Right cardiac atrium (tissue), 5 donors: ENCODE data around the gene SLC47A2. TPM values are rescaled to one million over a fixed set of nuclear protein-coding genes. Genes with fewer than 3 reads are reported as not detected.

Experiments used
- ATAC-seq, 2 donors: fragments of 200-7000 bp; cut with Tn5 transposase; one replicate each; pipeline versions ENCODE4 v1.8.0 to v1.9.1; 2020; ENCODE audit warnings: moderate library complexity in 2 of 2, mild to moderate bottlenecking in 1 of 2
- DNase-seq, 3 donors: peaks; one replicate each; pipeline ENCODE4 v3.0.0-alpha.2; 2020
- H3K27ac ChIP-seq: one replicate; pipeline ENCODE4 v1.5.1; 2013; ENCODE audit warnings: mild to moderate bottlenecking, low read length, control low read depth, moderate library complexity
- H3K27me3 ChIP-seq: one replicate; pipeline ENCODE4 v1.6.1; 2013; ENCODE audit not compliant: control insufficient read depth, insufficient read depth
- H3K4me1 ChIP-seq: one replicate; pipeline ENCODE4 v1.6.1; 2013; ENCODE audit warnings: low read length; ENCODE audit not compliant: control insufficient read depth, insufficient read depth
- H3K4me3 ChIP-seq: one replicate; pipeline ENCODE4 v1.5.1; 2013; ENCODE audit warnings: low read length, control low read depth
- H3K9me3 ChIP-seq: one replicate; pipeline ENCODE4 v1.6.1; 2013; ENCODE audit warnings: low read length; ENCODE audit not compliant: control insufficient read depth
- WGBS: extraction: QIAGEN DNeasy Blood & Tissue Kit; methylation state at CpG from one replicate; pipeline ENCODE4 v1.1.7; 2013; 5-methylcytosine and 5-hydroxymethylcytosine counted together
- intact Hi-C, 4 donors: fragments of 100-400 bp; cut with DNase I; formaldehyde crosslinking; loops; one replicate each; pipeline versions ENCODE4 v1.11.0 to v1.14.0; 2022 to 2023
- polyA plus RNA-seq: library from polyadenylated mRNA; stranded (reverse); fragments of 200-250 nt; gene quantifications from one replicate; pipeline ENCODE4 v1.2.3, GENCODE V29; 2013
- total RNA-seq, 4 donors: library from RNA; stranded (reverse); fragmentation: NEBNext Ultra II Directional; extraction: Animal tissue kit (Norgen Biotek cat#: 25700); gene quantifications; one replicate each; pipeline ENCODE4 v1.2.1, GENCODE V29; 2021
- donor health status: healthy with polysubstance abuse.
- donor health status: DM: no; HTN: yes; CAD: no.
- donor health status: DM: no; HTN: no; CAD: no.
- donor health status: DM: no; HTN: yes; CAD: no; lungs with severe emphysema.
- donor health status: DM: yes; HTN: yes; CAD: no.

The SLC47A2 gene
- total and polyA plus RNA-seq, 5 donors, result not detected

- H3K4me1 ChIP-seq, result no peaks in the 10 kb centered on the region
- H3K9me3 ChIP-seq, result no peaks in the 10 kb centered on the region
- WGBS, result 93% methylated on average over 27 of the region's 27 CpGs
- no peaks in the 10 kb centered on the region for H3K27me3 ChIP-seq
- intact Hi-C loops, result no loop called here
- no peak overlapping the region for H3K27ac ChIP-seq
- ATAC-seq (no peak), DNase-seq (no peak)
- H3K4me3 ChIP-seq, result no peak overlapping the region
Measured at GRCh38 chr17:19714542-19715411, 1.6 kb downstream of the SLC47A2 start.

DNA sequence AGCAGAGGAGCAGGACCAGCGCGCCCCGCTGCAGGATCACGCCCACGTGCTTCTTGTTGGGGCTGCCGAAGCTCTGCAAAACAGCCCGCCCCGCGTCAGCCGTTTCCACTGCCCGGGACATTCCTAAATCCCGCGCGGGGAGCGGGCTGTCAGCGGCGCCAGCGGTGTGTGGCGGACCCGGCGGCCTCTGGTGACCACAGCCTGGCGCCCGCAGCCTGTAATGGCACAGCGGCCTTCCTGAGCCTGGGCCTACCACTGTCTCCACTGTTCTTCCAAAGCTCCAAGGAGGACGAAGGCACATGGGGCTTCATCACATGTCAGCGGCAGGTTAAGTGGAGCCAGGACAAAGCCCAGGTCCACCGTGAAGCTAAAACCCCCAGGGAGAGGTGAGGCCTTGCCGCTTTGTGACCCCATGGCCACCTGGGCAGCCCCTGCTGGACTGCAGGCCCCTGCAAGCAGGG is 2.5 kb downstream of the SLC47A2 start:
- DNase-seq (no peak), ATAC-seq (no peak)
- no peak overlapping the region for H3K4me3 ChIP-seq
- H3K27ac ChIP-seq, result no peak overlapping the region
- no peaks in the 10 kb centered on the region for H3K4me1 ChIP-seq
- no peaks in the 10 kb centered on the region for H3K9me3 ChIP-seq
- intact Hi-C loops, result no loop called here
- no peaks in the 10 kb centered on the region for H3K27me3 ChIP-seq
- WGBS, result 91% methylated on average over 28 of the region's 28 CpGs

DNA sequence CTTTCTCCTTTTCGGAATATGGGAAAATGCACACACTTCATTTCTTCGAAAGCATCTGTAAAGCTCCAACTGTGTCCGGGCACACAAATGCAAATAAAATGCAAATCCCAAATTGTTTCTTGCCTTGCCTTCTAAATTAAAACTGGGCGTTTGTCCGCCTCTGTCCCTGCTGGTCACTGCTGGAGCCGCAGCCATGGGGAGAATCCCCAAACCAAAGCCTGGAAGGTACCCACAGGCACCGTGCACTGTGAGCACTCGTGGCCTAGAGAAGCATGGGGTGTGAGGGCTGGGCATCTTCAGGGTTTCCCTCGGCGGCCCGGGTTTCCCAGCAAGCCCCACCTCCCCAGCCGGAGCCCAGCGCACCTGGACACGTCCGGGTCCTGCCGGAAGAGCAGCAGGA is 2.9 kb downstream of the SLC47A2 start:
- no peak overlapping the region for H3K27ac ChIP-seq
- H3K4me1 ChIP-seq, result no peaks in the 10 kb centered on the region
- DNase-seq (no peak), ATAC-seq (no peak)
- H3K4me3 ChIP-seq, result no peak overlapping the region
- 84% methylated on average over 16 of the region's 16 CpGs for WGBS
- no peaks in the 10 kb centered on the region for H3K27me3 ChIP-seq
- H3K9me3 ChIP-seq, result no peaks in the 10 kb centered on the region
- intact Hi-C loops, result no loop called here

DNA sequence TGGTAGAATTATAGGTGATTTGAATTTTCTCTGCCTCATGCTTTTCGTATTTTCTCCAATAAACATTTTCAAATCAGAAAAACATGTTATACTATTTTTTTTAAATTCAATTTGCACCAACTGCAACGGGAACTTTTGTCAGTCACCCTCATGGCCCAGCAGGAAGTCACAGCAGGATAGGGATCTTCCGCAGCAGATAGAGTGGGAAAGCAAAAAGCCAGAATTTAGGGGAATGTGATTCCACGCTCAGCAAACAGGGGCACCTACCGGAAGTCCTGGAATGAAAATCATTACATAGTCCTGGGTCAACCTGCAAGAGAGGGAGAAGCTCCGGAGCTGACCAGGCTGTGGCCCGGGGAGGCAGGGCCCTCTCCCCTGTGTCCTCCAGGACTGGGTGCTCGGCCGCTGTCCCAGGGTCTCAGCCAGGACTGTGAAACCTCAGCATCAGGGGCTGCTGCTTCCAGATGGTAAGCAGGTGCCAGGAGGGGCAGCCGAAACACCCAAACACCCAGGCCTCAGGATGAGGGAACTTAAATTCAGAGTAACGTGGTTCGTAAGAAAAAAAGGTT is 3.9 kb downstream of the SLC47A2 start:
- DNase-seq (no peak), ATAC-seq (no peak)
- Histone ChIP-seq H3K9me3 (no peaks in the 10 kb centered on the region), H3K27ac (no peak overlapping the region), H3K27me3 (no peaks in the 10 kb centered on the region), H3K4me3 (no peak overlapping the region), H3K4me1 (no peaks in the 10 kb centered on the region)
- 79% methylated on average over 12 of the region's 12 CpGs for WGBS
- intact Hi-C loops, result no loop called here

DNA sequence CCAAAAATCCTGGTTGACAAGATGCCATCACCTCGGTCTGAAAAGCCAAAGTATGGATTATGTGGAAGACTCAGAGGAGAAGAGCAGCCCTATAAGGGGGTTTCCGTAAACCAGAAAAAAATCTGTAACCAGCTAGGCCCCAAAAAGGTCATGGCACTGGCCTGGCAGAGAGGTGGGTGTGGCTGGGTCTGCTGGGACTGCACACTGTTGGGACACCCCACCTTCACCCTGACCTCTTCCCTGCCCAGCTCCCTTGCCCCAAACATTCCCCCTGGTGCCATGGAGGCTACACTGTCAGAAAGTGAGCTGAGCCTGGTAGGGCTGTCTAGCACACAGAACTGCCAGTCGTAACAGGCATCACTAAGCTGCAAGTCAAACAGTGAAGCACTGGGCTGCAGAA is 6.5 kb downstream of the SLC47A2 start:
- intact Hi-C loops, result no loop called here
- WGBS, result 91% methylated on average over 3 of the region's 3 CpGs

DNA sequence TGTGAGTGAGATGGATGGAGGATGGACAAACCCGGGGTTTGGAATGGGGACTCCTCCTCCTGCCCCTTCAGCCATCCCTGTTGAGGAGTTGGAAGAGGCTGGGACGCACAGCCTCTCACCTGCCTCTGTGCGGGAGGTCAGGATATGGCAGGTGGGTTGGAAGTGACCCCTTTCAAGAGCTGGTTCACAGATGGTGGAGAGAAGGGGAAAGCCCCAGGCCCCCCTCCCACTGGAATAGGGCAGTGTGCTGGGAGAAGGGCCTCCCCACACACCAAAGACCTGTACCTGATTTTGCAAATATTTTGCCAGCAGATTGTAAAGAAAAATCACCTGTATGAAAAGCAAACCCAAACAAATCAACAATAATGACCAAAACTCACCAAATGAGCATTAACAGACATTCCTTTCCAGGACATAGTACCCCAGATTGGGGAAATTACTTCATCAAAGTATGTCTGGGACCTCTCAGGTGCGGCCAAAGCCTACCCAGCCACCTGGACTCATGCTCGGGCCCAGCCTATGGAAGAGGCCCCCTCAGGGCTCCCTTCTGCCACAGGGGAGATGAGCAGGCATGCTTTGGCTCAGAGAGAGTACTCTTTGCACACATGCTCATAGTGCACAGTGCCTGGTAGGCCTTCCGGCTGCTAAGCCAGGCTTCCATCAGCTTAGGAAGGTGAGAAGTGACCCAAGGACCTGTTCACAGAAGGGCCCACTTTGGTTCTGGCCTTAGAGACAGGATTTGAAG is 7.8 kb downstream of the SLC47A2 start:
- intact Hi-C loops, result no loop called here

More for the DNA sequence above, 6.5 kb downstream of the SLC47A2 start:
- no peaks in the 10 kb centered on the region for H3K9me3 ChIP-seq
- ATAC-seq (no peak), DNase-seq (no peak)
- H3K4me3 ChIP-seq, result no peak overlapping the region
- no peak overlapping the region for H3K27ac ChIP-seq
- H3K27me3 ChIP-seq, result no peaks in the 10 kb centered on the region
- H3K4me1 ChIP-seq, result no peaks in the 10 kb centered on the region

DNA sequence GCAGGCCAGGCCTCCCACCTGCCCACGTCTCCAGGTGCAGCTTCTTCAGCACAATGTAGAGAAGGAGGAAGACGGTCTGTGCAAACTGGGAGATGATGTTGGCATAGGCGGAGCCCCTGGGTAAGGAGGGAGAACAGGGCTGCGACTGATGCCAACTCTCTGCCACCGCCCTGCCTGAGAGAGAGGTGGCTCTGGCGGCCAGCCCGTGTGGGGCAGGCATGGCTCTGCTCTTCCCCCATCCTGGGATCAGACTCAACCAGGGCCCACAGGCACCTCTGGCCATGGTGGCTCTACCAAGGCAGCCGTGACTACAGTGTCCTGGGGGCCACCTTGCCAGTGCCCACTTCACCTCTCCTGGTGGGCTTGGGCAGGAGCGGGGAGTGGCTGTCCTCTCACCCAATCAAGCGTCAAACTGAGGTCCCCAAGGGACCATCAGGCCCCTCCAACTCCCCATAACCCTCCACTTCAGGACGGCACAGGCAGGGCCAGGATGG is 8.6 kb downstream of the SLC47A2 start:
- DNase-seq (peak in 2 of 3 donors; percentile 66 to 72), ATAC-seq (peak; percentile 61 to 66)
- WGBS, result 79% methylated on average over 11 of the region's 11 CpGs

More for the DNA sequence above, 7.8 kb downstream of the SLC47A2 start:
- no peaks in the 10 kb centered on the region for H3K4me1 ChIP-seq
- 86% methylated on average over 6 of the region's 6 CpGs for WGBS
- no peak overlapping the region for H3K4me3 ChIP-seq
- DNase-seq (peak in 1 of 3 donors; percentile 15), ATAC-seq (no peak)
- H3K27me3 ChIP-seq, result no peaks in the 10 kb centered on the region
- no peak overlapping the region for H3K27ac ChIP-seq
- no peaks in the 10 kb centered on the region for H3K9me3 ChIP-seq

DNA sequence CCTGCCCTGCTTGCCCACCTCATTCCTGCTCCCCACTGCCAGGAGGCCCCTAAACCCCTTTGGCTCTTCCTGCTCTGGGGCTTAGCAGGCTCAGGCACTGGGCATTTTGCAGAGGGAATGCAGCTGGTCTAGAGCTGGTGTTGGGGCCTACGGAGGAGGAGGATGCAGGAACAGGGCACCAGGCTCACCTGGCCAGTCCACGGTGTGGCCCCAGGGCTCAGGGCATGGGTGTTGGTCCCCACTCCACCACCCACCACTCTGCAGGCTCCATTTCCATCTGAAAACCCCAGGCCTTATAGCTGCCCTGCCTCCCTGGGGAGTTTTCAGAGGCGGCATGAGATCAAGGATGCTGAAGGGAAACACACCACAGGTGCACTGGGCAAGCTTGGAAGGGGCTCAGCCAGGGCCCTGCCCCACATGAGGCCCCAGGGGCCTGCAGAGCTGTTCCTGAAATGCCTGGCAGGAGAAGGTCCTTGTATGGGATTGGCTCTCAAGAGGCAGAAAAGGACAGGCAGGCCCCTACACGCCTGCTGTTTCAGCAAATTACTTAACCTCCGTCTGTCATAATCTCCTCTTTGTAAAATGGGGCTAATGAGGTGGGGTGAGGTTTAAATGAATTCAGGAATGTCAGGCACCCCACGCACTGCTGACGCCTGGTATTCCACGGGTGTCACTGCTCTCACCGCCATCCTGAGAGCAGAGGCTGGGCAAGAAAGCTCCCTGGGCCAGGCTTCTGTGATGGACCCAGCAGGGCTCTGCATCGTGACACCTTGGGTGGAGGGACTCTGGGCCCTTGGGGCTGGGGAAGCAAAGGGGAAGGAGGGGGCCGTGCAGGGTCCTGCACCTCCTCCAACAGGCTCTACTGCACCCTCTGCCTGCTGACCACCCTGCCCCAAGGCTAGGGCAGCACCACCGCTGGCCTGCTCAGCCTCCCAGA is 9.3 kb downstream of the SLC47A2 start:
- Histone ChIP-seq H3K9me3 (no peaks in the 10 kb centered on the region), H3K27ac (no peak overlapping the region), H3K4me1 (peaks cover 5% of the 10 kb centered on the region), H3K27me3 (no peaks in the 10 kb centered on the region), H3K4me3 (no peak overlapping the region)
- intact Hi-C loops, result no loop called here
- DNase-seq (peak in 1 of 3 donors; percentile 34), ATAC-seq (no peak)
- 75% methylated on average over 12 of the region's 12 CpGs for WGBS

More for the DNA sequence above, 8.6 kb downstream of the SLC47A2 start:
- Histone ChIP-seq H3K27ac (no peak overlapping the region), H3K27me3 (no peaks in the 10 kb centered on the region), H3K4me3 (no peak overlapping the region), H3K9me3 (no peaks in the 10 kb centered on the region), H3K4me1 (peaks cover 4% of the 10 kb centered on the region)
- intact Hi-C loops, result no loop called here

DNA sequence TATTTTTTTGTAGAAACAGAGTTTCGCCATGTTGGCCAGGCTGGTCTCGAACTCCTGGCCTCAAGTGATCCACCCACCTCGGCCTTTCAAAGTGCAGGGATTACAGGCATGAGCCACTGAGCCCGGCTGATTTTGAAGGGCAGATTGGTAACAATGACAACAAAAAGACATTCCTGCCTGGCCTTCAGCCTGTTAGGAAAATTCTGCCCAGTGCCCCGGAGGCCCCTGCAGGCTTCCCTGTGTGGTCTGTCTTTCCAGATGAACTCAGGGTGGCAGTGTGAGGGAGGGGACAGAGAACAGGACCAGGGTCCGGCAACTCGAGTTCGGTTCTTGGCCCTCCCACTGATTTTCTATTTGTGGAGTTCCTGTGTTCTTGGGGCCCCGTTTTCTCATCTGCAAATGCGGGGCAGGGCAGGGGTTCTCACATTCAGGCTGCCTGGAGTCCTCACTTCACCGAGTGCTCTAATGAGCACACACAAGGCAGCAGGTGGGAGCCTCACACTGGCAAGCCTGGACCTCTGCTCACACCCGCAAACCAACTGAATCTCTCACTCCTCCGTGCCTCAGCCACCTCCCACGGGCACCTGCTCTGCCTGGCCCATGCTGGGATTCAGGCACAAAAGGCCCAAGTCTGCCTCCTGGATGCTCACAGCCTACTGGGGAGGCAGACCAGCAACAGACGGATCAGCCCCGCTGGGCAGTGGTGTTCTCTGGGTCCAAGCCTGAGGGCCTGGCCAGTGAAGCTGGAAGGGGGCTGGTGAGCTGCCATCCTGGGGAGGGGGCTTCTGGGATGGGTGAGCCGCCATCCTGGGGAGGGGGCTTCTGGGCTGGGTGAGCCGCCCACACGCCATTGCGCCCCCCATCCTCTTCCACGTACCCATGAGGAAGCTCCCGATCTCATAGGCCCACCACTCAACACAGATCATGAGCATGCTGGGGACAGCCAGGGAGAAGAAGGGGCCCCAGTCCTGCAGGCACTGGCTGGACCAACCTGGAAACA is 10.3 kb downstream of the SLC47A2 start:
- intact Hi-C loops, result no loop called here
- WGBS, result 86% methylated on average over 22 of the region's 22 CpGs
- H3K27ac ChIP-seq, result no peak overlapping the region
- H3K4me3 ChIP-seq, result no peak overlapping the region
- H3K4me1 ChIP-seq, result peaks cover 5% of the 10 kb centered on the region
- DNase-seq (peak in 1 of 3 donors; percentile 56), ATAC-seq (no peak)
- H3K9me3 ChIP-seq, result no peaks in the 10 kb centered on the region
- no peaks in the 10 kb centered on the region for H3K27me3 ChIP-seq
